GM23338 (cell line): ENCODE data around the gene TUFT1. TPM values are rescaled to one million over a fixed set of nuclear protein-coding genes. Genes with fewer than 3 reads are reported as not detected.

Source experiments
- ATAC-seq: fragments of 200-7000 bp; cut with Tn5 transposase; 3 replicates; pipeline ENCODE4 v1.9.1; 2020
- DNase-seq: peaks from one replicate; pipeline ENCODE4 v3.0.0-alpha.2; 2015; ENCODE audit warnings: low spot score
- H2AFZ ChIP-seq: fragments of 200-600 bp; sonication (generic); 2 replicates; pipeline ENCODE4 v1.8.0; 2016; ENCODE audit warnings: antibody characterized with exemption, mild to moderate bottlenecking, moderate library complexity
- H3F3A ChIP-seq: fragments of 200-600 bp; sonication (generic); replicated peaks from 2 replicates; pipeline ENCODE4 v1.8.0; 2017; ENCODE audit warnings: antibody characterized with exemption, mixed run types, low read depth
- H3K27ac ChIP-seq: fragments of 200-600 bp; sonication (generic); 2 replicates; pipeline ENCODE4 v1.6.1; 2016; ENCODE audit warnings: low read depth
- H3K27me3 ChIP-seq: fragments of 200-600 bp; sonication (generic); 2 replicates; pipeline ENCODE4 v1.8.0; 2016; ENCODE audit warnings: mild to moderate bottlenecking, mixed run types, moderate library complexity; ENCODE audit not compliant: insufficient read depth
- H3K36me3 ChIP-seq: fragments of 200-600 bp; sonication (generic); 2 replicates; pipeline ENCODE4 v1.8.0; 2016; ENCODE audit warnings: mild to moderate bottlenecking; ENCODE audit not compliant: insufficient read depth
- H3K4me1 ChIP-seq: fragments of 200-600 bp; sonication (generic); 2 replicates; pipeline ENCODE4 v1.8.0; 2016; ENCODE audit warnings: mild to moderate bottlenecking, moderate library complexity; ENCODE audit not compliant: insufficient read depth
- H3K4me2 ChIP-seq: fragments of 200-600 bp; sonication (generic); 2 replicates; pipeline ENCODE4 v1.7.1; 2017; ENCODE audit warnings: mixed run types
- H3K4me3 ChIP-seq: fragments of 200-600 bp; sonication (generic); 2 replicates; pipeline ENCODE4 v1.6.1; 2016; ENCODE audit warnings: mixed run types
- H3K79me2 ChIP-seq: fragments of 200-600 bp; sonication (generic); replicated peaks from 2 replicates; pipeline ENCODE4 v1.8.0; 2017; ENCODE audit warnings: mild to moderate bottlenecking; ENCODE audit not compliant: insufficient read depth
- H3K9me2 ChIP-seq: fragments of 200-600 bp; sonication (generic); 2 replicates; pipeline ENCODE4 v1.8.0; 2017; ENCODE audit not compliant: insufficient read depth
- H4K20me1 ChIP-seq: fragments of 200-600 bp; sonication (generic); replicated peaks from 2 replicates; pipeline ENCODE4 v1.8.0; 2017; ENCODE audit warnings: mild to moderate bottlenecking; ENCODE audit not compliant: insufficient read depth
- H3K27ac Mint-ChIP-seq: 2 replicates; pipeline ENCODE4 v1.8.0; 2020; ENCODE audit warnings: inconsistent platforms, mild to moderate bottlenecking, moderate library complexity, mixed read lengths
- H3K27me3 Mint-ChIP-seq: 3 replicates; pipeline ENCODE4 v1.8.0; 2022; ENCODE audit warnings: low read depth, mild to moderate bottlenecking, moderate library complexity, mixed read lengths, inconsistent platforms; ENCODE audit not compliant: insufficient read depth, poor library complexity
- H3K36me3 Mint-ChIP-seq: 3 replicates; pipeline ENCODE4 v1.8.0; 2021; ENCODE audit warnings: low read depth, mild to moderate bottlenecking, inconsistent platforms, moderate library complexity, mixed read lengths
- H3K4me1 Mint-ChIP-seq: 3 replicates; pipeline ENCODE4 v1.8.0; 2020; ENCODE audit warnings: mild to moderate bottlenecking, inconsistent platforms, mixed read lengths
- H3K4me3 Mint-ChIP-seq: 3 replicates; pipeline ENCODE4 v1.8.0; 2021; ENCODE audit warnings: moderate library complexity, mild to moderate bottlenecking, inconsistent platforms, mixed read lengths
- H3K9me3 Mint-ChIP-seq: 3 replicates; pipeline ENCODE4 v1.8.0; 2020; ENCODE audit warnings: moderate library complexity, mild to moderate bottlenecking, inconsistent platforms, mixed read lengths
- CREB1 ChIP-seq: fragments of 250-450 bp; sonication (Bioruptor Pico); IDR thresholded peaks from 2 replicates; pipeline ENCODE4 v1.5.0; 2020; ENCODE audit warnings: low read depth, mild to moderate bottlenecking, moderate library complexity
- CTCF ChIP-seq, 2 experiments: fragments of 200-600 bp in 1 of 2; sonication (generic) in 1 of 2; conservative IDR thresholded peaks; 2 replicates each; pipeline versions ENCODE4 v1.5.1 to v1.6.1; 2016 to 2017; ENCODE audit warnings: antibody characterized with exemption in 2 of 2, low read depth in 2 of 2, mild to moderate bottlenecking in 2 of 2, moderate library complexity in 1 of 2
- ETS1 ChIP-seq: IDR thresholded peaks from 2 replicates; pipeline ENCODE4 v1.6.1; 2016; ENCODE audit warnings: antibody characterized with exemption
- EZH2phosphoT487 ChIP-seq: fragments of 200-600 bp; sonication (generic); IDR thresholded peaks from one replicate; pipeline ENCODE4 v1.8.1; 2018; ENCODE audit warnings: antibody characterized with exemption; ENCODE audit not compliant: unreplicated experiment
- REST ChIP-seq: IDR thresholded peaks from one replicate; pipeline ENCODE4 v1.6.1; 2018; ENCODE audit warnings: antibody characterized with exemption; ENCODE audit not compliant: unreplicated experiment
- ZNF114 ChIP-seq: fragments of 250-450 bp; sonication (Bioruptor Pico); IDR thresholded peaks from 2 replicates; pipeline ENCODE4 v1.5.0; 2020; ENCODE audit warnings: mild to moderate bottlenecking, moderate library complexity
- polyA plus RNA-seq: library from polyadenylated mRNA; unstranded; fragments of >200 nt; fragmentation: Nextera tagmentation; extraction: Ambion mirVana; gene quantifications from 2 replicates; pipeline ENCODE4 v1.2.1, GENCODE V29; 2016
- total RNA-seq: library from RNA; depleted of rRNA; stranded (reverse); fragments of >200 nt; shearing (Covaris generic); gene quantifications from 2 replicates; pipeline ENCODE4 v1.2.3, GENCODE V29; 2014

TUFT1 gene
- total and polyA plus RNA-seq, 2 experiments from 2014 or later: 6.0 to 11.9 TPM

- DNase-seq (peak; percentile 52), ATAC-seq (peak; percentile 87)
- H4K20me1 ChIP-seq: no peaks in the 10 kb centered on the region
- H3K9me3 Mint-ChIP-seq: no peaks in the 10 kb centered on the region
- peak; percentile 23 to 26; a peak in 1 of 4 replicates for TF ChIP-seq CTCF (conservative IDR thresholded peaks at IDR 0.05; ENCODE audit: low read depth in 2 of 2)
- no peak for TF ChIP-seq ETS1
- no peaks in the 10 kb centered on the region for H3K79me2 ChIP-seq
- H3K27me3 ChIP-seq: no peaks in the 10 kb centered on the region
- H2AFZ ChIP-seq: no peak overlapping the region
- no peaks in the 10 kb centered on the region for H3F3A ChIP-seq
- H3K27me3 Mint-ChIP-seq: peaks cover 2% of the 10 kb centered on the region
- H3K27ac Mint-ChIP-seq: no peak overlapping the region
- H3K4me1 Mint-ChIP-seq: peaks cover 13% of the 10 kb centered on the region; the same call in 2 of the 3 replicates
- no peak overlapping the region for H3K27ac ChIP-seq
- H3K4me1 ChIP-seq: no peaks in the 10 kb centered on the region
- no peaks in the 10 kb centered on the region for H3K9me2 ChIP-seq
- no peak overlapping the region for H3K4me3 ChIP-seq
- H3K36me3 ChIP-seq: peaks cover 11% of the 10 kb centered on the region; the same call in 1 of the 2 replicates
- peaks cover 19% of the 10 kb centered on the region for H3K36me3 Mint-ChIP-seq
- no peak overlapping the region for H3K4me3 Mint-ChIP-seq
- H3K4me2 ChIP-seq: no peak overlapping the region
These were observed 37.1 kb downstream of the TUFT1 start for GRCh38 chr1:151577173-151577572.

GRCh38 chr1:151578941-151579340 is 38.8 kb downstream of the TUFT1 start:
- DNase-seq: no peak
- no peak overlapping the region for H3K4me3 ChIP-seq
- no peak overlapping the region for H3K4me2 ChIP-seq
- no peak overlapping the region for H2AFZ ChIP-seq
- no peaks in the 10 kb centered on the region for H3K9me2 ChIP-seq
- no peaks in the 10 kb centered on the region for H3F3A ChIP-seq
- no peak for ATAC-seq
- Mint-ChIP-seq H3K27ac (no peak overlapping the region), H3K4me1 (peaks cover 10% of the 10 kb centered on the region; the same call in 2 of the 3 replicates), H3K9me3 (no peaks in the 10 kb centered on the region), H3K4me3 (no peak overlapping the region), H3K36me3 (peaks cover 18% of the 10 kb centered on the region), H3K27me3 (peaks cover 2% of the 10 kb centered on the region)
- no peaks in the 10 kb centered on the region for H3K4me1 ChIP-seq
- H3K27me3 ChIP-seq: no peaks in the 10 kb centered on the region
- H3K36me3 ChIP-seq: peaks cover 11% of the 10 kb centered on the region; the same call in 1 of the 2 replicates
- H4K20me1 ChIP-seq: no peaks in the 10 kb centered on the region
- TF ChIP-seq EZH2phosphoT487 (no peak), ZNF114 (CRISPR knock-in tag) (no peak), CREB1 (no peak), ETS1 (no peak), REST (no peak), CTCF (conservative IDR thresholded peaks at IDR 0.05; ENCODE audit: low read depth in 2 of 2) (no peak)
- H3K27ac ChIP-seq: no peak overlapping the region
- no peaks in the 10 kb centered on the region for H3K79me2 ChIP-seq
